DND-41 (cell line): ENCODE data around the gene U2AF2.

ENCODE experiments used
- ATAC-seq: fragments of 200-7000 bp; cut with Tn5 transposase; 3 replicates; pipeline ENCODE4 v1.9.1; 2021; ENCODE audit warnings: low read depth; ENCODE audit not compliant: insufficient read depth
- DNase-seq: peaks from one replicate; pipeline ENCODE4 v3.0.0-alpha.2; 2020
- H2AFZ ChIP-seq: 2 replicates; pipeline ENCODE4 v1.6.0; 2012; ENCODE audit warnings: low read depth, low read length
- H3K27ac ChIP-seq: 2 replicates; pipeline ENCODE4 v1.5.1; 2012; ENCODE audit warnings: low read length, inconsistent platforms
- H3K27me3 ChIP-seq: fragments of 200-600 bp; sonication (generic); 2 replicates; pipeline ENCODE4 v1.6.0; 2012; ENCODE audit warnings: low read length, mild to moderate bottlenecking, inconsistent platforms; ENCODE audit not compliant: insufficient read depth, poor library complexity
- H3K36me3 ChIP-seq: 2 replicates; pipeline ENCODE4 v1.5.1; 2012; ENCODE audit warnings: low read length, inconsistent platforms; ENCODE audit not compliant: insufficient read depth
- H3K4me1 ChIP-seq: 2 replicates; pipeline ENCODE4 v1.5.1; 2012; ENCODE audit warnings: mild to moderate bottlenecking, low read length; ENCODE audit not compliant: insufficient read depth
- H3K4me2 ChIP-seq: 2 replicates; pipeline ENCODE4 v1.6.0; 2012; ENCODE audit warnings: mild to moderate bottlenecking, moderate library complexity, low read length, inconsistent platforms; ENCODE audit not compliant: insufficient read depth
- H3K4me3 ChIP-seq, 2 experiments: fragments of 200-600 bp in 1 of 2; shearing (Covaris generic) in 1 of 2; 2 replicates each; pipeline ENCODE4 v1.5.1; 2012 to 2016; ENCODE audit warnings: inconsistent platforms in 2 of 2, low read length in 2 of 2, mild to moderate bottlenecking in 2 of 2, low read depth in 1 of 2, moderate library complexity in 1 of 2
- H3K79me2 ChIP-seq: 2 replicates; pipeline ENCODE4 v1.6.0; 2012; ENCODE audit warnings: low read length, inconsistent platforms; ENCODE audit not compliant: insufficient read depth
- H3K9ac ChIP-seq: 2 replicates; pipeline ENCODE4 v1.6.0; 2012; ENCODE audit warnings: low read depth, mild to moderate bottlenecking, inconsistent platforms, low read length, moderate library complexity
- H3K9me3 ChIP-seq: 2 replicates; pipeline ENCODE4 v1.5.1; 2012; ENCODE audit warnings: low read length, moderate library complexity, mild to moderate bottlenecking, inconsistent platforms; ENCODE audit not compliant: insufficient read depth, severe bottlenecking
- H4K20me1 ChIP-seq: 2 replicates; pipeline ENCODE4 v1.6.0; 2012; ENCODE audit warnings: low read length; ENCODE audit not compliant: insufficient read depth
- EZH2 ChIP-seq: IDR thresholded peaks from 3 replicates; pipeline ENCODE4 v1.6.1; 2012; ENCODE audit warnings: borderline replicate concordance, low read depth, mild to moderate bottlenecking, moderate library complexity, low read length, inconsistent platforms; ENCODE audit not compliant: severe bottlenecking
- TF ChIP-seq, protein P1 (sequence below): IDR thresholded peaks from 2 replicates; pipeline ENCODE4 v1.5.1; 2012; ENCODE audit warnings: borderline replicate concordance, low read length, moderate library complexity, mild to moderate bottlenecking; ENCODE audit not compliant: poor library complexity, severe bottlenecking; ENCODE audit errors: extremely low read depth

Gene U2AF2

DNA sequence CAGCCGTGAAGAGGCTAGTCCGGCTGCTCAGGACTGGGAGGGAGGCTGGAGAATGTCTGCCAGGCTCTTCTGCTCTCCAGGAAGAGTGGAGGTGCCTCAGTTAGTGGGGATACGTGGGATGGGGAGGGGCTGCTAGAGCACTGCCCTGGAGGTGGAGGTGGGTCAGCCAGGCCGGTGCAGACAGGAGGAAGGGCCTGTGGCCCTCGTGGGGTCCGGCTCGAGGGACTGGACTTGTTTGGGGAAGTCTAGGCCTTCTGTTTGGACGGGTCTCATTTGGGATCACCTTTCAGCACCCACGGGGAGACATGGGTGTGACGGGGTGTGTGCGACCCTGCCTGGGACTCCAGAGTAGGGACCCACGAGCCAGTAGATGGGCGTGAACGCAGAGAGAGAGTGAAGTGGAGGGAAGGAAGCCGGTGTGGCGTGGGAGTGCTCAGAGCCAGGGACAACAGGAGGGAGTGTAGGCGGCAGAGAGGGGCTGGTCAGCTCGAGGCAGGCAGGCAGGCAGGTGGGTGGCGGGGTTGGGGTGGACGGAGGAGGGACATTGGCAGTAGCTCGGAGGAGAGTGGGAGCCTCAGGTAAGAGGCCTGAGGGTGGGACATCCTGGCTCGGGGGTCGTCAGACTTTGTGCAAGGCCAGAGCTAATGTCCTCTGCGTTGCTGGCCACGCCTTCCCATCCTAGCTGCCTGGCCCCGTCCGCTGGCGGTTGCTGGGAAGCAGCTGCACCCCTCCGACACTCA, 31.6 kb downstream of the U2AF2 start:
- ATAC-seq (no peak), DNase-seq (no peak)
- peaks cover 90% of the 10 kb centered on the region for H3K36me3 ChIP-seq
- no peak overlapping the region for H3K27ac ChIP-seq
- no peak overlapping the region for H2AFZ ChIP-seq
- H3K27me3 ChIP-seq = no peaks in the 10 kb centered on the region
- H3K9me3 ChIP-seq = no peaks in the 10 kb centered on the region
- peaks cover 47% of the 10 kb centered on the region for H3K79me2 ChIP-seq
- no peak overlapping the region for H3K9ac ChIP-seq
- H4K20me1 ChIP-seq = peaks cover 67% of the 10 kb centered on the region
- H3K4me3 ChIP-seq = no peak overlapping the region
- no peak overlapping the region for H3K4me2 ChIP-seq
- TF ChIP-seq EZH2 = no peak
- TF ChIP-seq, protein P1, sequence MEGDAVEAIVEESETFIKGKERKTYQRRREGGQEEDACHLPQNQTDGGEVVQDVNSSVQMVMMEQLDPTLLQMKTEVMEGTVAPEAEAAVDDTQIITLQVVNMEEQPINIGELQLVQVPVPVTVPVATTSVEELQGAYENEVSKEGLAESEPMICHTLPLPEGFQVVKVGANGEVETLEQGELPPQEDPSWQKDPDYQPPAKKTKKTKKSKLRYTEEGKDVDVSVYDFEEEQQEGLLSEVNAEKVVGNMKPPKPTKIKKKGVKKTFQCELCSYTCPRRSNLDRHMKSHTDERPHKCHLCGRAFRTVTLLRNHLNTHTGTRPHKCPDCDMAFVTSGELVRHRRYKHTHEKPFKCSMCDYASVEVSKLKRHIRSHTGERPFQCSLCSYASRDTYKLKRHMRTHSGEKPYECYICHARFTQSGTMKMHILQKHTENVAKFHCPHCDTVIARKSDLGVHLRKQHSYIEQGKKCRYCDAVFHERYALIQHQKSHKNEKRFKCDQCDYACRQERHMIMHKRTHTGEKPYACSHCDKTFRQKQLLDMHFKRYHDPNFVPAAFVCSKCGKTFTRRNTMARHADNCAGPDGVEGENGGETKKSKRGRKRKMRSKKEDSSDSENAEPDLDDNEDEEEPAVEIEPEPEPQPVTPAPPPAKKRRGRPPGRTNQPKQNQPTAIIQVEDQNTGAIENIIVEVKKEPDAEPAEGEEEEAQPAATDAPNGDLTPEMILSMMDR = no peak
- H3K4me1 ChIP-seq = no peaks in the 10 kb centered on the region

DNA sequence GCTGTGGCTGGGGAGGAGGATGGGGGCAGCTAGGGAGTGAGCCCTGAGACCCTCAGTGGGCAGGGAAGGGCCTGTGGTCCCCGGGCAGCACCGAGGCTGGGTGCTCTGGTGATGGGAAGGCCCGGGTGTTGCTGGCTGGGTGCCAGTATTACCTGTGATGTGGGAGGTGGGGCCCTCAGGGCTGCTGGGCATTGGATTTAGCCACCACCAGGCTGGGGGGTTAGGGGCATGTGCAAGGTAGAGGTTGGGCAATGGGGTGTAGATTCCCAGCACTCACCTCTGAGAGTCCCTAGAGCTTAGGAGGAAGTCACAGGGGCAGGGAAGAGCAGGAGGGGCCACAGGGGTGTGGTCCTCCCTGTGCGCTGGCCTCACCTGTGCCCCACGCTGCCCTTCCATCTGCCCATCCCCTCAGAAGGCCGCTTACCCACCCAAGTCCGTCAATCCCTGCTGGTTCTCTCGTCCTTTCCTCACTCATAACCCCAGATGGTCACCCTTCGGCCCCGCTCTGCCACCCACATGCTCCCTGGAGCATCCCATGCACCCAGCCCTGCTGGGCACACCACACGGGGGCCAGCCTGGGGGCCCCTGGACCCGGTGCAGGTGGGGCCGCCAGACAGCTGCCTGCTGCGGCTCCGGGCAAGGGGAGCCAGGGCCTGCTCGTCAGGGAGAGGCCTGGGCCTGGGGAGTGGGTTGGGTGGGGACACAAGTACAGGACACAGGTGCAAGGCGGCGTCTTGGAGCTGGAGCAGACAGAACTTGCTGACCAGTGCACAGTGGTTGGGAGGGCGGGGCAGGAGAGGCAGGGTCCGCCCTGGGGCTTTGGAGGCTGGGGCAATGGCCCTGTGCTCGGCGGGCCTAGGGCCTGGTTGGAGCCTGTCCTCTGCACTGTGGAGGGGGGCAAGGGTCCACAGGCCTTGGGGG, 32.7 kb downstream of the U2AF2 start:
- Histone ChIP-seq H2AFZ (no peak overlapping the region), H3K27ac (no peak overlapping the region)

DNA sequence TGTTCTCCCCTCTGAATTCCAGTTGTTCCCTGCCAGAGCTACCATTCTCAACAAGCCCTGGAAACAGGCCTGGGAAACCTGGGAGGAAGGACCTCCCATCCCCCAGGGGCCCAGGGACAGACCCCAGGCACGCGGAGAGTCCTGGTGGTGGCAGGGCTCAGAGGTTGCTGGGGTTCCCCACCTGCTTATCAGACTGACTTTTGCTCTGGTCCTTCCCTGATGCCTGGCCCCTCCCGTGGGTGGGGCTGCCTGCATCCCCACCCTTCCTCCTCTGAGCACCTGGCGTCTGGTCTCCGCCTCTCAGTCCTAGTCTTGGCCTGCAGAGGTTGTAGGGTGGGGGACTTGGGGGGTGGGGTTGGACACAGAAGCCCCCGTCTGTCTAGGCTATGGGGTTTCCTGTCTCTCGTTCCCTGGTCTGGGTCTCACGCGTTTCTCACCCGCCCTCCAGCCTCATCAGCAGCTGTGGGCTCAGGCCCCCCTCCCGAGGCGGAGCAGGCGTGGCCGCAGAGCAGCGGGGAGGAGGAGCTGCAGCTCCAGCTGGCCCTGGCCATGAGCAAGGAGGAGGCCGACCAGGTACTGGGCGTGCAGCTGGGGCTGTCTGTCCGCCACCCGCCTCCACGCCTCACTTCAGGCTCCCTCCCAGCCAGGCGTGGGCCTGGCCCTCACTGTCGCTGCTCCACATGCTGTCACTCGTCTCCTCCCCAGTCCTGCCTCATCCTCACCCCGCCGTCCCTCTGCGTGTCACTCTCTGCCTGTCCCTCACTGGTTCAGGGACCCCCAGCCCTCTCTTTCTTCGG, 33.8 kb downstream of the U2AF2 start:
- H3K36me3 ChIP-seq = peaks cover 96% of the 10 kb centered on the region
- peaks cover 69% of the 10 kb centered on the region for H4K20me1 ChIP-seq
- no peak overlapping the region for H3K9ac ChIP-seq
- H3K9me3 ChIP-seq = no peaks in the 10 kb centered on the region
- peaks cover 32% of the 10 kb centered on the region for H3K79me2 ChIP-seq
- no peaks in the 10 kb centered on the region for H3K4me1 ChIP-seq
- no peak overlapping the region for H3K4me3 ChIP-seq
- no peak overlapping the region for H3K27ac ChIP-seq
- no peak for TF ChIP-seq EZH2
- TF ChIP-seq, protein P1 = no peak
- peak; percentile 24 for ATAC-seq
- no peaks in the 10 kb centered on the region for H3K27me3 ChIP-seq
- H3K4me2 ChIP-seq = no peak overlapping the region
- H2AFZ ChIP-seq = no peak overlapping the region
- no peak for DNase-seq

More for the DNA sequence above, 32.7 kb downstream of the U2AF2 start:
- Histone ChIP-seq H3K4me2 (no peak overlapping the region), H4K20me1 (peaks cover 73% of the 10 kb centered on the region), H3K9ac (no peak overlapping the region), H3K79me2 (peaks cover 37% of the 10 kb centered on the region), H3K27me3 (no peaks in the 10 kb centered on the region), H3K36me3 (peaks cover 89% of the 10 kb centered on the region), H3K4me3 (no peak overlapping the region), H3K4me1 (no peaks in the 10 kb centered on the region), H3K9me3 (no peaks in the 10 kb centered on the region)
- TF ChIP-seq, protein P1 = no peak
- no peak for TF ChIP-seq EZH2
- DNase-seq (no peak), ATAC-seq (no peak)
